HEK293T (cell line): ENCODE data around the gene SIGLEC6.

Source experiments
- CTCF ChIA-PET: fragments of 350-600 bp; formaldehyde crosslinking; extraction: SDS; loops from one replicate; lab custom pipeline; 2021; ENCODE audit warnings: antibody characterized with exemption, inconsistent platforms; lab: Yijun Ruan, JAX
- POLR2A ChIA-PET: fragments of 350-600 bp; formaldehyde crosslinking; extraction: SDS; loops from one replicate; lab custom pipeline; 2020; ENCODE audit warnings: antibody characterized with exemption, inconsistent platforms; lab: Yijun Ruan, JAX
- DNase-seq: peaks from one replicate; pipeline ENCODE4 v3.0.0; 2012; ENCODE audit warnings: mixed read lengths; ENCODE audit errors: extremely low spot score
- ARNT ChIP-seq: fragments of 450-650 bp; IDR thresholded peaks from 2 replicates; pipeline ENCODE4 v1.6.1; 2017; ENCODE audit warnings: mild to moderate bottlenecking
- BHLHE40 ChIP-seq: fragments of 450-650 bp; IDR thresholded peaks from 2 replicates; pipeline ENCODE4 v1.6.1; 2016; ENCODE audit warnings: mild to moderate bottlenecking, moderate library complexity, borderline replicate concordance
- CTBP1 ChIP-seq: fragments of 450-650 bp; IDR thresholded peaks from 2 replicates; pipeline ENCODE4 v1.6.1; 2016; ENCODE audit warnings: borderline replicate concordance
- ELF4 ChIP-seq: fragments of 450-650 bp; IDR thresholded peaks from 2 replicates; pipeline ENCODE4 v1.6.1; 2017; ENCODE audit warnings: antibody characterized with exemption
- FOXA1 ChIP-seq: fragments of 450-650 bp; IDR thresholded peaks from 2 replicates; pipeline ENCODE4 v1.6.1; 2016; ENCODE audit warnings: mild to moderate bottlenecking
- FOXK2 ChIP-seq: fragments of 450-650 bp; IDR thresholded peaks from 2 replicates; pipeline ENCODE4 v1.6.1; 2016; ENCODE audit warnings: mild to moderate bottlenecking
- FOXM1 ChIP-seq: fragments of 450-650 bp; IDR thresholded peaks from 2 replicates; pipeline ENCODE4 v1.6.1; 2017; ENCODE audit warnings: mild to moderate bottlenecking, borderline replicate concordance
- HDGF ChIP-seq: fragments of 450-650 bp; IDR thresholded peaks from 2 replicates; pipeline ENCODE4 v1.6.1; 2017; ENCODE audit warnings: antibody characterized with exemption, borderline replicate concordance
- L3MBTL2 ChIP-seq: fragments of 450-650 bp; conservative IDR thresholded peaks from 2 replicates; pipeline ENCODE4 v1.6.1; 2016; ENCODE audit warnings: mild to moderate bottlenecking
- LEF1 ChIP-seq: fragments of 450-650 bp; IDR thresholded peaks from 2 replicates; pipeline ENCODE4 v1.6.1; 2017; ENCODE audit warnings: mild to moderate bottlenecking, borderline replicate concordance
- NFRKB ChIP-seq: fragments of 450-650 bp; IDR thresholded peaks from 2 replicates; pipeline ENCODE4 v1.6.1; 2016; ENCODE audit warnings: mild to moderate bottlenecking, moderate library complexity
- PKNOX1 ChIP-seq: fragments of 450-650 bp; IDR thresholded peaks from 2 replicates; pipeline ENCODE4 v1.6.1; 2016
- SP1 ChIP-seq: fragments of 450-650 bp; IDR thresholded peaks from 2 replicates; pipeline ENCODE4 v1.6.1; 2017
- SUZ12 ChIP-seq: fragments of 450-650 bp; IDR thresholded peaks from 2 replicates; pipeline ENCODE4 v1.6.1; 2016; ENCODE audit warnings: mild to moderate bottlenecking
- TARDBP ChIP-seq: fragments of 450-650 bp; IDR thresholded peaks from 2 replicates; pipeline ENCODE4 v1.6.1; 2016
- ZNF384 ChIP-seq: fragments of 450-650 bp; IDR thresholded peaks from 2 replicates; pipeline ENCODE4 v1.6.1; 2016

The SIGLEC6 gene

GRCh38 chr19:51570962-51571575 is 39.6 kb upstream of the SIGLEC6 start, which contains the start of gene ZNF175:
Gene ZNF175, plus strand, starts transcription at chr19:51571283. Its CDS starts 2,047 bp downstream, at chr19:51573330.
- POLR2A ChIA-PET: interaction anchor here (0.6 to 1.1 kb wide), 4 partner anchors 10 to 177 kb away, joined by 3 to 8 read pairs (median 4); no protein-coding TSS in a partner anchor
- TF ChIP-seq CTBP1: no peak
- peak; percentile 91 for TF ChIP-seq ELF4
- TF ChIP-seq FOXM1: no peak
- TF ChIP-seq PKNOX1: peak; percentile 59
- TF ChIP-seq NFRKB: 0 out of 2 replicates have a peak, but pooled peaks have one; percentile 15
- CTCF ChIA-PET: no interaction called here

GRCh38 chr19:51568456-51568855 is 37.0 kb upstream of the SIGLEC6 start:
- ChIA-PET POLR2A (interaction anchor here (0.6 kb wide), 1 partner anchor 12 kb away, joined by 3 read pairs; no protein-coding TSS in a partner anchor), CTCF (no interaction called here)
- no peak for DNase-seq
- TF ChIP-seq PKNOX1: no peak
- TF ChIP-seq FOXM1: no peak
- TF ChIP-seq FOXA1: no peak
- no peak for TF ChIP-seq NFRKB
- TF ChIP-seq SUZ12: no peak
- no peak for TF ChIP-seq ELF4
- TF ChIP-seq LEF1: no peak

More at GRCh38 chr19:51570962-51571575, 39.6 kb upstream of the SIGLEC6 start, which contains the start of gene ZNF175:
- DNase-seq: peak; percentile 87

GRCh38 chr19:51567583-51567982 is 36.1 kb upstream of the SIGLEC6 start:
- POLR2A ChIA-PET: no interaction called here
- TF ChIP-seq NFRKB: no peak
- TF ChIP-seq SP1: no peak
- no peak for TF ChIP-seq ZNF384
- TF ChIP-seq FOXM1: no peak
- TF ChIP-seq PKNOX1: no peak
- TF ChIP-seq TARDBP: no peak
- no peak for TF ChIP-seq CTBP1
- no peak for TF ChIP-seq FOXA1
- TF ChIP-seq HDGF: no peak
- TF ChIP-seq BHLHE40: no peak
- no peak for TF ChIP-seq LEF1
- no peak for TF ChIP-seq FOXK2
- no peak for TF ChIP-seq L3MBTL2
- TF ChIP-seq ARNT: no peak
- TF ChIP-seq SUZ12: no peak
- no peak for TF ChIP-seq ELF4
- CTCF ChIA-PET: no interaction called here
- DNase-seq: no peak

- no peak for TF ChIP-seq ELF4
- TF ChIP-seq ZNF384: no peak
- no peak for DNase-seq
- ChIA-PET CTCF (no interaction called here), POLR2A (no interaction called here)
These were observed 35.1 kb upstream of the SIGLEC6 start for GRCh38 chr19:51566489-51567100.

- DNase-seq: no peak
These were observed 34.1 kb upstream of the SIGLEC6 start for GRCh38 chr19:51565583-51565982.

GRCh38 chr19:51564791-51565190 is 33.3 kb upstream of the SIGLEC6 start:
- TF ChIP-seq PKNOX1 (no peak), CTBP1 (no peak), TARDBP (no peak), SP1 (no peak), BHLHE40 (no peak), ARNT (no peak), FOXA1 (no peak), NFRKB (no peak), FOXM1 (no peak), FOXK2 (no peak), LEF1 (no peak), L3MBTL2 (no peak), SUZ12 (no peak), HDGF (no peak), ZNF384 (no peak), ELF4 (no peak)
- ChIA-PET CTCF (no interaction called here), POLR2A (no interaction called here)
- DNase-seq: no peak

More at GRCh38 chr19:51565583-51565982, 34.1 kb upstream of the SIGLEC6 start:
- POLR2A ChIA-PET: no interaction called here
- TF ChIP-seq NFRKB (no peak), CTBP1 (no peak), ARNT (no peak), SUZ12 (no peak), BHLHE40 (no peak), FOXK2 (no peak), FOXA1 (no peak)
- CTCF ChIA-PET: no interaction called here
